Measurements from ENCODE around the gene FCER2.

Gene FCER2

GRCh38 chr19:7704280-7705060 is 2.5 kb upstream of the FCER2 start:
- in situ Hi-C loops (cut with HindIII; ENCODE audit: low pct_ligation_motif_present, low sequenced_read_pairs) = no loop called here
- Histone ChIP-seq H3K36me3 (replicated peaks) (no peaks in the 10 kb centered on the region), H3K27ac (no peak overlapping the region), H3K4me3 (ENCODE audit: low read depth, low read length) (no peak overlapping the region), H3K27me3 (replicated peaks) (no peaks in the 10 kb centered on the region)
- no peak for TF ChIP-seq CTCF (IDR thresholded peaks at IDR 0.05; ENCODE audit: low read depth, low read length, missing control alignments)
- DNase-seq = no peak

GRCh38 chr19:7703332-7703731 is 1.4 kb upstream of the FCER2 start:
- Histone ChIP-seq H3K4me3 (ENCODE audit: low read depth, low read length) (no peak overlapping the region), H3K36me3 (replicated peaks) (no peaks in the 10 kb centered on the region), H3K27me3 (replicated peaks) (no peaks in the 10 kb centered on the region), H3K27ac (no peak overlapping the region)
- in situ Hi-C loops (cut with HindIII; ENCODE audit: low pct_ligation_motif_present, low sequenced_read_pairs) = no loop called here
- no peak for TF ChIP-seq CTCF (IDR thresholded peaks at IDR 0.05; ENCODE audit: low read depth, low read length, missing control alignments)
- no peak for DNase-seq

- no peaks in the 10 kb centered on the region for H3K36me3 ChIP-seq (replicated peaks)
- in situ Hi-C loops (cut with HindIII; ENCODE audit: low pct_ligation_motif_present, low sequenced_read_pairs) = no loop called here
Observed at GRCh38 chr19:7701049-7701653, 780 bp downstream of the FCER2 start.

GRCh38 chr19:7699417-7700401 is 2.2 kb downstream of the FCER2 start:
- DNase-seq = no peak
- H3K27ac ChIP-seq = no peak overlapping the region
- in situ Hi-C loops (cut with HindIII; ENCODE audit: low pct_ligation_motif_present, low sequenced_read_pairs) = no loop called here

More at GRCh38 chr19:7701049-7701653, 780 bp downstream of the FCER2 start:
- Histone ChIP-seq H3K27me3 (replicated peaks) (no peaks in the 10 kb centered on the region), H3K4me3 (ENCODE audit: low read depth, low read length) (no peak overlapping the region), H3K27ac (no peak overlapping the region)
- no peak for TF ChIP-seq CTCF (IDR thresholded peaks at IDR 0.05; ENCODE audit: low read depth, low read length, missing control alignments)
- DNase-seq = no peak

GRCh38 chr19:7699003-7699402 is 2.9 kb downstream of the FCER2 start:
- H3K27ac ChIP-seq = no peak overlapping the region
- DNase-seq = no peak
- no peak for TF ChIP-seq CTCF (IDR thresholded peaks at IDR 0.05; ENCODE audit: low read depth, low read length, missing control alignments)
- in situ Hi-C loops (cut with HindIII; ENCODE audit: low pct_ligation_motif_present, low sequenced_read_pairs) = no loop called here
- H3K27me3 ChIP-seq (replicated peaks) = no peaks in the 10 kb centered on the region
- no peak overlapping the region for H3K4me3 ChIP-seq (ENCODE audit: low read depth, low read length)
- H3K36me3 ChIP-seq (replicated peaks) = no peaks in the 10 kb centered on the region

More at GRCh38 chr19:7699417-7700401, 2.2 kb downstream of the FCER2 start:
- TF ChIP-seq CTCF (IDR thresholded peaks at IDR 0.05; ENCODE audit: low read depth, low read length, missing control alignments) = no peak
- Histone ChIP-seq H3K36me3 (replicated peaks) (no peaks in the 10 kb centered on the region), H3K27me3 (replicated peaks) (no peaks in the 10 kb centered on the region), H3K4me3 (ENCODE audit: low read depth, low read length) (no peak overlapping the region)
